Fibroblast of skin of right biceps (primary cell): ENCODE measurements around the gene CACNA1F.
A peak's percentile ranks its signal among the peaks of the same experiment; 100 is the strongest.

Source experiments
- DNase-seq: peaks from one replicate; pipeline ENCODE4 v3.0.0-alpha.2; 2013

Gene CACNA1F

GRCh38 chrX:49172280-49172780 lies 60.8 kb downstream of the CACNA1F start:
- DNase-seq: peak; percentile 44

DNA sequence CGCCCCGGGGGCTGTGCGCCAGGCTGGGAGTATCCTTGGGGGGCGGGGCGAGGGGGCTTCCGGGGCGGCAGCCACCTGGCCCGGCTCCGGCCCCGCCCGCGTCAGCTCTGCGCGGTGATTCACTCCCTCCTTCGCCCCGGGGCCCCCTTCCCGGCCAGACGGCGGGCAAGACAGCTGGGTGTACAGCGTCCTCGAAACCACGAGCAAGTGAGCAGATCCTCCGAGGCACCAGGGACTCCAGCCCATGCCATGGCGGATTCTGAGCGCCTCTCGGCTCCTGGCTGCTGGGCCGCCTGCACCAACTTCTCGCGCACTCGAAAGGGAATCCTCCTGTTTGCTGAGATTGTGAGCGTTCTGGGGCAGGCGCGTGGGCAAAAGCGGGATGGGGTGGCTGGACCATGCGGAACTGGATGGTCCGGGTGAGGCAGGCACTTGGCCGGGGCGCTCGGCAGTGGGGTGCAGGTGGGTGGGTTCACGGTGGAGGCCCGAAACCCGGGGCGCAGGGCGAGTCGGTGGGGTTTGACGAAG lies 61.3 kb downstream of the CACNA1F start, which contains the start of gene PLP2:
Gene PLP2 (plus strand): TSS at position 147 of the 528 bp plus-strand sequence. CDS start 103 bp downstream, at position 250.
- DNase-seq: peak; percentile 54

- no peak for DNase-seq
Measured at GRCh38 chrX:49167740-49168108, 65.4 kb downstream of the CACNA1F start.

GRCh38 chrX:49166914-49167739 lies 66.0 kb downstream of the CACNA1F start:
- peak; percentile 71 for DNase-seq

GRCh38 chrX:49165901-49166881 lies 66.9 kb downstream of the CACNA1F start:
- DNase-seq: peak; percentile 52

DNA sequence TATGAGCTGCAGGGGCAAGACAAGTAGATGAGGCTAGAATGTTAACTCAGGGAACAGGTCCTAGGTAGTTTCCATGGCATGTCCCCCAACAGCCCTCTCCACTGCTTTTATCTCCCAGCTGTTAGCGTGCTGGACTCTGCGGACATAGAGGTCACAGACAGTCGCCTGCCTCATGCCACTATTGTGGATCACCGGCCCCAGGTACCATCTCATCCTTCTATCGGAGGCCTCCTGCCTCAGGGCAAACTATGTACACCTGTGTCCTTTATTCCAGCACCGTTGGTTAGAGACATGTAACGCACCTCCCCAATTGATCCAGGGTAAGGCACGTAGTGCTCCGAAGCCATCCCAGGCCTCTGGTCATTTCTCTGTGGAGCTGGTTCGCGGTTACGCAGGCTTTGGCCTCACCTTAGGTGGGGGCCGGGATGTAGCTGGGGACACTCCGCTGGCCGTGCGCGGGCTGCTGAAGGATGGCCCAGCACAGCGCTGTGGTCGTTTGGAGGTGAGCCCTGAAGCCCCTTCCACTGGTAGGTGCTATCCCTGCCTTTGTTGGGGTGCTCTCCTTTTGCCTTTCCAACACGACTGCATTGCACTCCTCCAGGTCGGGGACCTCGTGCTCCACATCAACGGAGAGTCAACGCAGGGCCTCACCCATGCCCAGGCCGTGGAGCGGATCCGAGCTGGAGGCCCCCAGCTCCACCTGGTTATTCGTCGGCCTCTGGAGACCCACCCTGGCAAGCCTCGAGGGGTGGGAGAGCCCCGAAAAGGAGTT lies 68.4 kb downstream of the CACNA1F start:
- no peak for DNase-seq

DNA sequence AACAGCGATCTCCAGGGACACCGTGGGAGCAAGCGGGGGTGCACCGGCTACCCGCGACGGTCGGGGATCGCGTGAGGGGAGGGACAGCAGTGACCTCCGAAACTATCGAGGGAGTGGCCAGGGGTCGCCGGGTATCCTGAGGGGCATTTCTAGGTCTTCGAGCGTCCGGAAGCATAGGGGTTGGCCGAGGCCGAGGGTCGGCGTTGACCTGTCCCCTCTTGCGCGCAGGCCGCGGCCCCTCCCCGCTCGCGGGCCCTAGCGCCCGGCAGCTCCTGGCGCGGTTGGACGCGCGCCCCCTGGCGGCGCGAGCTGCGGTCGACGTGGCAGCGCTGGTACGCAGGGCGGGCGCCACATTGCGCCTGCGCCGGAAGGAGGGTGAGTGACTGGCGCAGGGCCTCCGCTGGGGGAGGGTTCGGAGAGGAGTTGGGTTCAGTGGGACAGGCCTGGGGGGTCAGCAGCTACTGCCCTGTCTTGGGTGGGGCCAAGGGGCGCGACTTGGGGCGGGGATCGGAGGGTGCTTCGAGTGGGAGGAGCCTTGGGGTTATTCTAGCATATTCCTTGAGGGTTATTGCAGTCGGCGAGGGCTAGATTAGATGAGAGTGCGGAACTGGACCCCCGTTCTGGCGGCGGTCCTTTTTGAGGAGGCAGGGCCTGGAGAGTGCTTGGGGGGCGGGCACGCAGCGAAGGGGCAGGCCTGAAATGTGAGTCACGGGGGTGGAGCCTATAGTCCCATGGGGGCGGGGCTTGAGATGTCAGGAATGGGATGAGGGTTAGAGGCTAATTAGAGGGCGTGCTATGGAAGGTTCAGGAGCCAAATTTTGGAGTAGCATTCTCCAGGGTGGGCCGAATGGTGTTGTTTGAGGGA lies 69.4 kb downstream of the CACNA1F start:
- DNase-seq: peak; percentile 80

DNA sequence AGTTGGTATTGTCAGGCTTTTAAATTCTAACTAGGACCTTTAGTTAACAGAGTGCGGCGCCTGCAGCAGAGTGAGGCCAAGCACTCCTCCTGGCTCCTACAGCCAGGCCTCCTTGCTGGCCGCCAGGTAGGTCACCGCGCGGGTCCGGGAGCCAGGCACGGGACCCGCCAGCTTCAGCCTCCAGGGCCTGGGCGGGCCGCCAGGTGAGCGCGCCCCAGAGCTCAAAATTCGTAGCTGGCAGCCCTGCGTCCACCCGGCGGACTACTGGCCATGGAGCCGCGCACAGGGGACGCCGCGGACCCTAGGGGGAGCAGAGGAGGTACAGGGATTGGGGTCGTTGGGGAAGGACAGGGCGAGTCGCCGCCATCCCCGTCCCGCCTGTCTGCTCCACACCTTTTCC lies 70.5 kb downstream of the CACNA1F start, which contains the start of gene MAGIX:
Gene MAGIX (plus strand): TSS at position 139 of the 400 bp plus-strand sequence. CDS start 132 bp downstream, at position 271.
- no peak for DNase-seq

DNA sequence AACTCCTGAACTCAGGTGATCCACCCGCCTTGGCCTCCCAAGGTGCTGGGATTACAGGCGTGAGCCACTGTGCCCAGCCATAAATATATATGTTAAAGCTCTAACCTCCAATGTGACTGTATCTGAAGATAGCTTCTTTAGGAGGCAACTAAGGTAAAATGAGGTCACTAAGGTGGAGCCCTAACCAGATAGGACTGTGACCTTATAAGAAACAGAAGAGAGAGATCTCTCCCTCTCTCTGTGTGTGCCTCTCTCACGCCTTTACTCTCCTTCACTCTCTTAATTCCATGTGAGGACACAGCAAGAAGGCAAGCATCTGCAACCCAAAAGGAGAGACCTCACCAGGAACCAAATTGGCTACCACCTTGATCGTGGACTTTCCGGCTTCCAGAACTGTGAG lies 71.5 kb downstream of the CACNA1F start:
- no peak for DNase-seq

DNA sequence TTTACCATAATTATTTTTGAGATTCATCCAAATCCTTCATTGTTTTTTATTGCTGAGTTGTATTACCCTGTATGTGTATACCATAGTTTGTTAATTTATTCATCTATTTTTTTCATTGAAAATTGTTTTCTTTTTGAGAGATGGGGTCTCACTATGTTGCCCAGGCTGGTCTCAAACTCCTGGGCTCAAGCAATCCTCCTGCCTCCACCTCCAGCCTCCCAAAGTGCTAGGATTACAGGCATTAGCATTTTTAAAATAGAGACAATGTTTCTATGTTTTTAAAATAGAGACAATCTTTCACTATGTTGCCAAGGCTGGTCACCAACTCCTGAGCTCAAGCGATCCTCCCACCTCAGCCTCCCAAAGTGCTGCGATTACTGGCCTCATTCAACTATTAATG lies 72.2 kb downstream of the CACNA1F start:
- DNase-seq: no peak

DNA sequence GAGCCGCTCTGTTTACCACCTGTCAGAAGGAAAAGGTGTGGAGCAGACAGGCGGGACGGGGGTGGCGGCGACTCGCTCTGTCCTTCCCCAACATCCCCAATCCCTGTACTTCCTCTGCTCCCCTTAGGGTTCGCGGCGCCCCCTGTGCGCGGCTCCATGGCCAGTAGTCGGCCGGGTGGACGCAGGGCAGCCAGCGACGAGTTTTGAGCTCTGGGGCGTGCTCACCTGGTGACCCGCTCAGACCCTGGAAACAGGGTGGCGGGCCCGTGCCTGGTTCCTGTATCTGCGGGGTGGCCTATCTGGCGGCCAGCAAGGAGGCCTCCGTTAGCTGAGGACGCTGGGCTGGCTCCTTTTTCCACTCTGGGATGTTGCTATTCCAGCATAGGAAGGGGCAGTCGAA lies 75.9 kb downstream of the CACNA1F start:
- DNase-seq: no peak

GRCh38 chrX:49155900-49156837 lies 77.0 kb downstream of the CACNA1F start:
- peak; percentile 92 for DNase-seq

DNA sequence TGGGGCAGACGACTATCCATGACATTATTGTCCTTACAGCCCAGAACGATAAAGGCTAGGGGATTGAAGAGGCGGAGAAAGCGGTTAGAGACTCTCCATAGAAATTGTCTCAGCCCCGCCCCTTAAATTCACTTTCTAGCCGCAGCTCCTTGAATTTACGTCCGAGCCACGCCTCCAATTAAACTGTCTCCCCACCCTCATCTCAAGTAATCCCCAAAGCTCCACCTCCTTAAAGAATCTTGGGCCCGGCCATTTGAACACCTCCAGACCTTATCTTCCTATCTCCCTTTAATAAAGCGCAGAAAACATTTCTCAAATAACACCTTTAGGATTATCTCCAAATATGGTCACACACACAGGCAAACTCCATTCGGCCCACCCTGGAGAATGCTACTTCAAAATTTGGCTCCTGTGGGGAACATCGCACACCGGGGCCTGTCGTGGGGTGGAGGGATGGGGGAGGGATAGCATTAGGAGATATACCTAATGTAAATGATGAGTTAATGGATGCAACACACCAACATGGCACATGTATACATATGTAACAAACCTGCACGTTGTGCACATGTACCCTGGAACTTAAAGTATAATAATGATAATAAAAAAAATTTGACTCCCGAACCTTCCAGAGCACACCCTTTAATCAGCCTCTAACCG lies 77.8 kb downstream of the CACNA1F start:
- DNase-seq: peak; percentile 78
